Measurements from ENCODE around the gene MRPS35.

DNA sequence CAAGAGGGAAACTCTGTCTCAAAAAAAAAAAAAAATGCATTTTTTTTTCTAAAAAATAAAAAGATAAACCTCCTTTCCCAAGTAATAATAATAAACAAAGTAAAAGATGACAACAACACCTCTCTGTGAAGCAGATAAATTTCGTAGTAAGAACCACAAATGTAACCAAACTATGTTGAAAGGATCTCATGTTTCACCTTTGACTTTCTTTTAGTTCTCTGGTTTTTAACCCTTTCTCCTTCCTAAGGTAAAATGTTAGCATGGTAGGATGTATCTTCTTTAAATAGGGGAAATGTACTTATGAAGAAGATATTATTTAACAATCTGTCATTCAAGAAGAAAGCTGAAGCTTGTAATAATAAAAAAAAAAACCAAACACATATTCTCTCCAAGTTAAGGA lies 67.6 kb downstream of the MRPS35 start:
- TF ChIP-seq, protein P1, sequence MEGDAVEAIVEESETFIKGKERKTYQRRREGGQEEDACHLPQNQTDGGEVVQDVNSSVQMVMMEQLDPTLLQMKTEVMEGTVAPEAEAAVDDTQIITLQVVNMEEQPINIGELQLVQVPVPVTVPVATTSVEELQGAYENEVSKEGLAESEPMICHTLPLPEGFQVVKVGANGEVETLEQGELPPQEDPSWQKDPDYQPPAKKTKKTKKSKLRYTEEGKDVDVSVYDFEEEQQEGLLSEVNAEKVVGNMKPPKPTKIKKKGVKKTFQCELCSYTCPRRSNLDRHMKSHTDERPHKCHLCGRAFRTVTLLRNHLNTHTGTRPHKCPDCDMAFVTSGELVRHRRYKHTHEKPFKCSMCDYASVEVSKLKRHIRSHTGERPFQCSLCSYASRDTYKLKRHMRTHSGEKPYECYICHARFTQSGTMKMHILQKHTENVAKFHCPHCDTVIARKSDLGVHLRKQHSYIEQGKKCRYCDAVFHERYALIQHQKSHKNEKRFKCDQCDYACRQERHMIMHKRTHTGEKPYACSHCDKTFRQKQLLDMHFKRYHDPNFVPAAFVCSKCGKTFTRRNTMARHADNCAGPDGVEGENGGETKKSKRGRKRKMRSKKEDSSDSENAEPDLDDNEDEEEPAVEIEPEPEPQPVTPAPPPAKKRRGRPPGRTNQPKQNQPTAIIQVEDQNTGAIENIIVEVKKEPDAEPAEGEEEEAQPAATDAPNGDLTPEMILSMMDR (IDR thresholded peaks at IDR 0.05; ENCODE audit: poor library complexity) = no peak
- no peak for TF ChIP-seq EZH2 (IDR thresholded peaks at IDR 0.05; ENCODE audit: borderline replicate concordance)

Data from hepatocyte (in vitro differentiated cells).